SK-N-SH (cell line): Measurements from ENCODE around the gene TWF1. TPM values are rescaled to one million over a fixed set of nuclear protein-coding genes. Genes with fewer than 3 reads are reported as not detected.
A peak's percentile ranks its signal among the peaks of the same experiment; 100 is the strongest.

Experiments used
- CTCF ChIA-PET: fragments of 300-600, 350-600 bp; formaldehyde crosslinking; extraction: SDS; loops from one replicate; lab custom pipeline; 2021; lab: Yijun Ruan, JAX
- POLR2A ChIA-PET: fragments of 350-600 bp; sonication (Branson Sonifier 250); formaldehyde crosslinking; extraction: SDS; loops from one replicate; lab custom pipeline; 2020; ENCODE audit warnings: antibody characterized with exemption, inconsistent platforms; lab: Yijun Ruan, JAX
- DNase-seq: peaks from one replicate; pipeline ENCODE4 v3.0.0; 2012
- H2AFZ ChIP-seq: fragments of 200-600 bp; sonication (generic); 2 replicates; pipeline ENCODE4 v1.8.1; 2016; ENCODE audit warnings: antibody characterized with exemption, mild to moderate bottlenecking, low read depth
- H3F3A ChIP-seq: fragments of 200-600 bp; sonication (generic); replicated peaks from 2 replicates; pipeline ENCODE3; 2016; ENCODE audit warnings: antibody characterized with exemption, mild to moderate bottlenecking; ENCODE audit not compliant: insufficient read depth
- H3K27ac ChIP-seq, 2 experiments: fragments of 200-500 bp in 1 of 2; fragments of 200-600 bp in 1 of 2; sonication (Bioruptor generic) in 1 of 2; sonication (generic), shearing (Covaris generic) in 1 of 2; 2 replicates each; pipeline versions ENCODE4 v1.5.1 to v1.6.1; 2014 to 2016; ENCODE audit warnings: low read depth in 2 of 2, inconsistent platforms in 1 of 2, low read length in 1 of 2, mild to moderate bottlenecking in 1 of 2, mixed read lengths in 1 of 2
- H3K27me3 ChIP-seq: fragments of 200-600 bp; sonication (generic), shearing (Covaris generic); 2 replicates; pipeline ENCODE4 v1.6.1; 2016; ENCODE audit warnings: mixed run types; ENCODE audit not compliant: insufficient read depth
- H3K36me3 ChIP-seq, 2 experiments: fragments of 200-500 bp in 1 of 2; fragments of 200-600 bp in 1 of 2; sonication (Bioruptor generic) in 1 of 2; sonication (generic) in 1 of 2; replicated peaks in 1 of 2; 2 replicates each; pipeline versions ENCODE3 to v1.5.1; 2014 to 2016; ENCODE audit warnings: low read length in 1 of 2, mild to moderate bottlenecking in 1 of 2; ENCODE audit not compliant: insufficient read depth in 2 of 2, control insufficient read depth in 1 of 2
- H3K4me1 ChIP-seq, 2 experiments: fragments of 200-500 bp in 1 of 2; fragments of 200-600 bp in 1 of 2; sonication (Bioruptor generic) in 1 of 2; sonication (generic), shearing (Covaris generic) in 1 of 2; 2 replicates each; pipeline versions ENCODE4 v1.5.1 to v1.6.1; 2014 to 2016; ENCODE audit warnings: low read depth in 1 of 2, low read length in 1 of 2, mixed run types in 1 of 2; ENCODE audit not compliant: insufficient read depth in 2 of 2, control insufficient read depth in 1 of 2
- H3K4me2 ChIP-seq: fragments of 200-600 bp; sonication (generic), shearing (Covaris generic); 2 replicates; pipeline ENCODE4 v1.6.1; 2017; ENCODE audit warnings: mixed run types
- H3K4me3 ChIP-seq, 2 experiments: fragments of 200-500 bp in 1 of 2; fragments of 200-600 bp in 1 of 2; sonication (Bioruptor generic) in 1 of 2; sonication (generic), shearing (Covaris generic) in 1 of 2; 2 replicates each; pipeline versions ENCODE4 v1.5.1 to v1.8.1; 2014 to 2016; ENCODE audit warnings: low read depth in 2 of 2, inconsistent platforms in 1 of 2, low read length in 1 of 2, mild to moderate bottlenecking in 1 of 2, mixed read lengths in 1 of 2, moderate library complexity in 1 of 2
- H3K79me2 ChIP-seq: fragments of 200-600 bp; sonication (generic); 2 replicates; pipeline ENCODE4 v1.8.1; 2017; ENCODE audit warnings: mild to moderate bottlenecking; ENCODE audit not compliant: insufficient read depth
- H3K9ac ChIP-seq: fragments of 200-600 bp; sonication (generic); 2 replicates; pipeline ENCODE4 v1.6.1; 2017; ENCODE audit warnings: mixed run types
- H3K9me2 ChIP-seq: fragments of 200-600 bp; sonication (generic); 2 replicates; pipeline ENCODE4 v1.6.1; 2017; ENCODE audit warnings: mixed run types
- H3K9me3 ChIP-seq: fragments of 200-600 bp; sonication (generic); 2 replicates; pipeline ENCODE4 v1.6.1; 2017; ENCODE audit warnings: mixed run types, mild to moderate bottlenecking, moderate library complexity
- H4K20me1 ChIP-seq: fragments of 200-600 bp; sonication (generic); 2 replicates; pipeline ENCODE4 v1.6.1; 2017; ENCODE audit warnings: mild to moderate bottlenecking, mixed run types; ENCODE audit not compliant: insufficient read depth
- CHD2 ChIP-seq: fragments of 150-350 bp; IDR thresholded peaks from 2 replicates; pipeline ENCODE4 v1.6.1; 2018; ENCODE audit warnings: low read length; ENCODE audit not compliant: partially characterized antibody
- ELF1 ChIP-seq: IDR thresholded peaks from 2 replicates; pipeline ENCODE4 v1.4.0; 2012
- EP300 ChIP-seq, 2 experiments: IDR thresholded peaks; 2 replicates each; pipeline versions ENCODE4 v1.4.0 to v1.6.1; 2012; ENCODE audit warnings: borderline replicate concordance in 1 of 2, low read depth in 1 of 2, low read length in 1 of 2
- FOSL2 ChIP-seq: IDR thresholded peaks from 2 replicates; pipeline ENCODE4 v1.4.0; 2012; ENCODE audit warnings: low read depth, mild to moderate bottlenecking, moderate library complexity, borderline replicate concordance
- FOXJ3 ChIP-seq: sonication (generic); formaldehyde crosslinking; IDR thresholded peaks from 2 replicates; pipeline ENCODE4 v1.5.1; 2020; ENCODE audit warnings: mild to moderate bottlenecking, missing genetic modification reagents
- FOXM1 ChIP-seq: IDR thresholded peaks from 2 replicates; pipeline ENCODE4 v1.4.0; 2012; ENCODE audit warnings: low read depth, mild to moderate bottlenecking
- GABPA ChIP-seq: IDR thresholded peaks from 2 replicates; pipeline ENCODE4 v1.4.0; 2012; ENCODE audit warnings: low read depth, mild to moderate bottlenecking
- MEF2A ChIP-seq: IDR thresholded peaks from 2 replicates; pipeline ENCODE4 v1.4.0; 2012; ENCODE audit warnings: low read depth, borderline replicate concordance
- NFIC ChIP-seq: IDR thresholded peaks from 2 replicates; pipeline ENCODE4 v1.4.0; 2012; ENCODE audit warnings: borderline replicate concordance
- RAD21 ChIP-seq: IDR thresholded peaks from 2 replicates; pipeline ENCODE4 v1.6.1; 2012; ENCODE audit warnings: mild to moderate bottlenecking, low read length
- SIN3A ChIP-seq: IDR thresholded peaks from 2 replicates; pipeline ENCODE4 v1.6.1; 2012; ENCODE audit warnings: low read depth, mild to moderate bottlenecking, low read length, moderate library complexity, borderline replicate concordance
- TAF1 ChIP-seq: IDR thresholded peaks from 2 replicates; pipeline ENCODE4 v1.6.1; 2012; ENCODE audit warnings: low read depth, mild to moderate bottlenecking, low read length, moderate library complexity, borderline replicate concordance
- TCF12 ChIP-seq: IDR thresholded peaks from 2 replicates; pipeline ENCODE4 v1.4.0; 2012
- YY1 ChIP-seq: IDR thresholded peaks from 2 replicates; pipeline ENCODE4 v1.4.0; 2012; ENCODE audit warnings: low read depth, mild to moderate bottlenecking
- WGBS: methylation state at CpG from one replicate; pipeline ENCODE4 v1.1.6; 2017; ENCODE audit warnings: low lambda C conversion rate; 5-methylcytosine and 5-hydroxymethylcytosine counted together
- polyA plus RNA-seq, 3 experiments: library from polyadenylated mRNA; depleted of rRNA; stranded (reverse); fragments of >200 nt; gene quantifications; 2 replicates each; pipeline ENCODE4 v1.2.3, GENCODE V29; 2012
- TF ChIP-seq, protein P1 (sequence below): fragments of 150-350 bp; IDR thresholded peaks from 2 replicates; pipeline ENCODE4 v1.6.1; 2017; ENCODE audit warnings: antibody characterized with exemption, low read length, low read depth, borderline replicate concordance
- TF ChIP-seq, protein P2 (sequence below): fragments of 150-350 bp; IDR thresholded peaks from 2 replicates; pipeline ENCODE4 v1.6.1; 2016; ENCODE audit warnings: mild to moderate bottlenecking, low read depth, low read length
- TF ChIP-seq, protein P3 (sequence below): IDR thresholded peaks from 2 replicates; pipeline ENCODE4 v1.4.0; 2012; ENCODE audit warnings: low read depth
- TF ChIP-seq, protein P4 (sequence below): fragments of 200-600 bp; sonication (generic); IDR thresholded peaks from 2 replicates; pipeline ENCODE4 v1.6.1; 2017; ENCODE audit warnings: antibody characterized with exemption, mild to moderate bottlenecking, moderate library complexity

The TWF1 gene
- polyA plus RNA-seq, 1 of the 3 experiments (the other 2 are of a cell fraction) = 36.9 TPM

DNA sequence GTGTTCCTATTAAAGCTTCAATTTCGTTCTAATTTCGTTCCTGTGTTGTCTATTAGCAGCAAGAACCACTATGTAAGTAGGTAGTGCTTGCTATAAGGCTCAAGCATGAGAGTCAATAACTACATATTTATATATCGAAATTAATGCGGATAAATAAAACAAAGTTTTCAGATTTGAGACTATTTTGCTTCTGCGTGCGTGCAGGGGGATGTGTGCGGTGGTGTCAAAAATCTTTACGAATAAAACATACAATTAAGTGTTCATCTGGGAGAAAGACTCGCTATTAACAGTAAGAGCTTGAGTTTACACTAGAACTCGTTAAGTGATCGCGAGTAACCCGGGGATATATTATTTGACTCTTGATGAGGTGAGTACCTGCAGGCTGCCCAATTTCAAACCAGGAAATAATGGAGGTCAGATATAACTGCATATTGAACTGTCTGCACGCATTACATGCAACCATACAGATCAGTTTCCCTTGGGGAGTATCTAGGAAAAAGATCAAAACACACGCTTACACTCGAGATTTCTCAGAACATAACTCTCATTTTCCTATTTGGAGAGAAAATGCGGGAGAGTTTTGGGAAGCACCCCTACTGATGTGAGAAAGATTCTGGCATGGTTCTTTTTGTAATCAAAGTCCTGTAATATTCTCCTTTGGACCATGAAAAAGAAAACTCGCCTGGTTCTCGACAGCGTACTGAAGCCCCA, 813 bp downstream of the TWF1 start:
- TF ChIP-seq, protein P1, sequence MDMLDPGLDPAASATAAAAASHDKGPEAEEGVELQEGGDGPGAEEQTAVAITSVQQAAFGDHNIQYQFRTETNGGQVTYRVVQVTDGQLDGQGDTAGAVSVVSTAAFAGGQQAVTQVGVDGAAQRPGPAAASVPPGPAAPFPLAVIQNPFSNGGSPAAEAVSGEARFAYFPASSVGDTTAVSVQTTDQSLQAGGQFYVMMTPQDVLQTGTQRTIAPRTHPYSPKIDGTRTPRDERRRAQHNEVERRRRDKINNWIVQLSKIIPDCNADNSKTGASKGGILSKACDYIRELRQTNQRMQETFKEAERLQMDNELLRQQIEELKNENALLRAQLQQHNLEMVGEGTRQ = no peak
- no peak for TF ChIP-seq NFIC
- no peak for TF ChIP-seq MEF2A
- no peak for TF ChIP-seq GABPA
- no peak for TF ChIP-seq FOXJ3 (CRISPR knock-in tag)
- no peak for TF ChIP-seq FOSL2
- TF ChIP-seq, protein P2, sequence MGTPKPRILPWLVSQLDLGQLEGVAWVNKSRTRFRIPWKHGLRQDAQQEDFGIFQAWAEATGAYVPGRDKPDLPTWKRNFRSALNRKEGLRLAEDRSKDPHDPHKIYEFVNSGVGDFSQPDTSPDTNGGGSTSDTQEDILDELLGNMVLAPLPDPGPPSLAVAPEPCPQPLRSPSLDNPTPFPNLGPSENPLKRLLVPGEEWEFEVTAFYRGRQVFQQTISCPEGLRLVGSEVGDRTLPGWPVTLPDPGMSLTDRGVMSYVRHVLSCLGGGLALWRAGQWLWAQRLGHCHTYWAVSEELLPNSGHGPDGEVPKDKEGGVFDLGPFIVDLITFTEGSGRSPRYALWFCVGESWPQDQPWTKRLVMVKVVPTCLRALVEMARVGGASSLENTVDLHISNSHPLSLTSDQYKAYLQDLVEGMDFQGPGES = no peak
- no peak for TF ChIP-seq CHD2
- TF ChIP-seq, protein P3, sequence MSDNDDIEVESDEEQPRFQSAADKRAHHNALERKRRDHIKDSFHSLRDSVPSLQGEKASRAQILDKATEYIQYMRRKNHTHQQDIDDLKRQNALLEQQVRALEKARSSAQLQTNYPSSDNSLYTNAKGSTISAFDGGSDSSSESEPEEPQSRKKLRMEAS = no peak
- no peak for TF ChIP-seq TCF12
- TF ChIP-seq RAD21 = no peak
- TF ChIP-seq ELF1 = no peak
- no peak for TF ChIP-seq YY1
- no peak for TF ChIP-seq EP300 (IDR thresholded peaks at IDR 0.05; ENCODE audit: borderline replicate concordance in 1 of 2, low read depth in 1 of 2, low read length in 1 of 2)
- TF ChIP-seq, all 33 proteins: peak for 0
- Histone ChIP-seq H3K27ac (peak overlapping the region; percentile 95 to 98), H3K9me2 (no peaks in the 10 kb centered on the region), H4K20me1 (peaks cover 18% of the 10 kb centered on the region), H3K27me3 (no peaks in the 10 kb centered on the region), H3K4me1 (peaks cover 0 to 11% of the 10 kb centered on the region in 2 experiments; a peak in 2 of 4 replicates), H3F3A (peaks cover 3% of the 10 kb centered on the region), H3K4me3 (peak overlapping the region; percentile 94 to 96), H3K9ac (peak overlapping the region; percentile 93), H3K4me2 (peak overlapping the region; percentile 76), H3K79me2 (peaks cover 50% of the 10 kb centered on the region), H2AFZ (peak overlapping the region; percentile 69), H3K9me3 (no peaks in the 10 kb centered on the region), H3K36me3 (peaks cover 39% of the 10 kb centered on the region in 2 experiments)
- POLR2A ChIA-PET = interaction anchor here (1.0 to 2.5 kb wide), 5 partner anchors 15 to 46 kb away, joined by 3 to 16 read pairs (median 3); partner anchors contain the start of gene TMEM117
- CTCF ChIA-PET = interaction anchor here (0.7 to 2.7 kb wide), 12 partner anchors 10 to 1390 kb away, joined by 3 to 22 read pairs (median 5); partner anchors contain the start of gene TMEM117
- 4% methylated on average over 20 of the region's 20 CpGs for WGBS
- DNase-seq = peak; percentile 23

DNA sequence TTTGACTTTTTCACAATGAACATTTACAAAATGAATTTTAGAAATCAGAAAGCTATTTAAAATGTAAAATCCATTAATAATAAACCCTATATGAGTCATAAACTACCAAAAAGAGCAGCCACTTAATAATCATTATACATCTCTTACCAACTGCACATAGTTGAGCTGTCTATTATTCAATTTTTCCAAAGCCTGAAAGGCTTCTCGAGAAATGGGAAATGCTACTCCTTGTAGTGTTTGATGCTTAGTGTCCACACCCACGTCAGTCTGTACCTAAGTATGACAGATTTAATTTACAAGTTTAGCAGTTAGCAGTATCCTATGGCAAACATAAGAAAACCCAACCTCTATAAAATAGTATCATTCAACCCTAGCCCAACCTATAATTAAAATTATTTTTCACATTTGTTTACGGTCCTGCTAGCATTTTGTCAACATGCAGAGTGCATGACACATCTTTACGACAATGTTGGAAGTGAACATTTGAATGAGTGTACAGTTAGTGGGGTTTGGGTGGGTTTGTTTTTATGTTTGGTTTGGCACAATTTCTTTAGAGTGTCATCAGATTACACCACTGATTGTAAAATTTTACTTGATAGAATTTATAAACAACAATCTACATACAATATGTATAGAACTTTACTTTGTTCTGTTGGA, 8.4 kb downstream of the TWF1 start:
- Histone ChIP-seq H3K27me3 (no peaks in the 10 kb centered on the region), H3K9ac (no peak overlapping the region), H3K4me1 (no peaks in the 10 kb centered on the region; a peak in 1 of 4 replicates), H3K9me2 (no peaks in the 10 kb centered on the region), H3K36me3 (peaks cover 74 to 84% of the 10 kb centered on the region in 2 experiments), H3K4me3 (no peak overlapping the region), H3K79me2 (peaks cover 22% of the 10 kb centered on the region; the same call in 1 of the 2 replicates), H3K9me3 (no peaks in the 10 kb centered on the region), H3K27ac (no peak overlapping the region), H2AFZ (no peak overlapping the region), H4K20me1 (no peaks in the 10 kb centered on the region), H3F3A (peaks cover 13% of the 10 kb centered on the region), H3K4me2 (no peak overlapping the region)
- no peak for DNase-seq
- POLR2A ChIA-PET = no interaction called here
- CTCF ChIA-PET = interaction anchor here (0.6 to 5.0 kb wide), 2 partner anchors 21 to 85 kb away, joined by 3 to 15 read pairs; no protein-coding TSS in a partner anchor
- WGBS = 86% methylated on average over 4 of the region's 4 CpGs
- TF ChIP-seq, protein P2 = no peak
- TF ChIP-seq SIN3A (no peak), TAF1 (no peak), FOXJ3 (CRISPR knock-in tag) (no peak), FOXM1 (no peak)
- TF ChIP-seq, protein P4, sequence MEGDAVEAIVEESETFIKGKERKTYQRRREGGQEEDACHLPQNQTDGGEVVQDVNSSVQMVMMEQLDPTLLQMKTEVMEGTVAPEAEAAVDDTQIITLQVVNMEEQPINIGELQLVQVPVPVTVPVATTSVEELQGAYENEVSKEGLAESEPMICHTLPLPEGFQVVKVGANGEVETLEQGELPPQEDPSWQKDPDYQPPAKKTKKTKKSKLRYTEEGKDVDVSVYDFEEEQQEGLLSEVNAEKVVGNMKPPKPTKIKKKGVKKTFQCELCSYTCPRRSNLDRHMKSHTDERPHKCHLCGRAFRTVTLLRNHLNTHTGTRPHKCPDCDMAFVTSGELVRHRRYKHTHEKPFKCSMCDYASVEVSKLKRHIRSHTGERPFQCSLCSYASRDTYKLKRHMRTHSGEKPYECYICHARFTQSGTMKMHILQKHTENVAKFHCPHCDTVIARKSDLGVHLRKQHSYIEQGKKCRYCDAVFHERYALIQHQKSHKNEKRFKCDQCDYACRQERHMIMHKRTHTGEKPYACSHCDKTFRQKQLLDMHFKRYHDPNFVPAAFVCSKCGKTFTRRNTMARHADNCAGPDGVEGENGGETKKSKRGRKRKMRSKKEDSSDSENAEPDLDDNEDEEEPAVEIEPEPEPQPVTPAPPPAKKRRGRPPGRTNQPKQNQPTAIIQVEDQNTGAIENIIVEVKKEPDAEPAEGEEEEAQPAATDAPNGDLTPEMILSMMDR = no peak
- TF ChIP-seq, protein P3 = no peak
